ENCODE results near the gene BEX3. TPM values are rescaled to one million over a fixed set of nuclear protein-coding genes. Genes with fewer than 3 reads are reported as not detected.

Gene BEX3
- total RNA-seq = 100 to 1,000 TPM; 109 to 153 (median 122) TPM
- polyA plus RNA-seq = 10 to 100 TPM; 74.4 to 85.3 TPM
- long read RNA-seq, donor 1, transcript BEX3-201 (3 exons, 921 nt) = major isoform, 69 of 90 reads
- long read RNA-seq, donor 1, partial matches to known transcripts = 15 of 90 reads
- long read RNA-seq, donor 1, other reads (novel, unspliced or antisense) = 1 of 90 reads
- long read RNA-seq, donor 2, transcript BEX3-204 (3 exons, 913 nt) = minor isoform, 5 of 45 reads
- long read RNA-seq, donor 2, transcript BEX3-201 (3 exons, 921 nt) = major isoform, 31 of 45 reads
- long read RNA-seq, donor 2, partial matches to known transcripts = 1 of 45 reads
- long read RNA-seq, donor 2, other reads (novel, unspliced or antisense) = 7 of 45 reads
- long read RNA-seq, donor 3, transcript BEX3-204 (3 exons, 913 nt) = minor isoform, 5 of 55 reads
- long read RNA-seq, donor 3, transcript BEX3-201 (3 exons, 921 nt) = major isoform, 39 of 55 reads
- long read RNA-seq, donor 3, partial matches to known transcripts = 1 of 55 reads
- long read RNA-seq, donor 3, other reads (novel, unspliced or antisense) = 8 of 55 reads

GRCh38 chrX:103376118-103376978 is at the start of gene BEX3:
TSS of gene BEX3 (plus strand) at chrX:103376538. CDS start at chrX:103377522, 984 bp downstream.
- Histone ChIP-seq H3K4me3 (peak within 1 kb of the TSS; percentile 48 to 89 (median 72)), H3K9me3 (no peaks in the 10 kb centered on the region), H3K4me1 (peaks cover 0 to 6% (median 0%) of the 10 kb centered on the region in 12 donors), H3K27me3 (peaks cover 0 to 12% (median 0%) of the 10 kb centered on the region in 9 donors), H3K36me3 (peaks cover 0 to 9% (median 0%) of the 10 kb centered on the region in 9 donors), H3K27ac (peak within 1 kb of the TSS in 11 of 12 donors; percentile 52 to 88 (median 80))
- intact Hi-C loops (cut with DNase I) = no loop called here
- TF ChIP-seq POLR2A (IDR thresholded peaks at IDR 0.05) = peak in 1 of 2 donors; percentile 43
- TF ChIP-seq CTCF (IDR thresholded peaks at IDR 0.05) = no peak
- WGBS, 4 donors = 3 to 34% (median 15%) methylated on average over 36 to 62 of the region's 62 CpGs
- ATAC-seq (peak; percentile 73 to 93 (median 92)), DNase-seq (peak; percentile 35 to 64 (median 53))

DNA sequence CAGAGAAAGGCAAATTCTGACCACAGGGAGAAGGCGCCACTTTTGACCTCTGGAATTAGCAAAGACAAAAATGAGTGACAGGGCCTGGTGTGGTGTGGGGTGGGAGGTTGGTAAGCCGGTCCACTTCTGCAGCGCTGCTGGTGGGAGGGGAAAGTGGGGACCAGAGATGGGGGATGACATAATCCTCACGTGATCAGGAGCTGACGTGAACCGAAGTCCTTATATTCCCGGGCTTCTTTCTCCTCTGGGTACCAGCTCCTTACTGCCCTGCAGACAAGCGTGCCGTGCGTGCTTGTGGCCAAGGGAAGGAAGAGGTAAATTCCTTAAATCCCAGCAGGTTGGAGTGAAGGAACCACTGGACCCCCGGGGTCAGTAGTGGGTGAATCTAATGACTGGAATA is 46.3 kb upstream of the BEX3 start, which contains the start of gene TCEAL7:
TCEAL7 (plus strand) TSS at position 249 of the 400 bp plus-strand sequence. CDS start 1,165 bp downstream, outside the sequence.
- TF ChIP-seq CTCF (IDR thresholded peaks at IDR 0.05) (no peak), POLR2A (IDR thresholded peaks at IDR 0.05) (no peak)
- H3K4me3 ChIP-seq = peak within 1 kb of the TSS in 11 of 12 donors; percentile 8 to 63 (median 44)
- peak in 3 of 5 donors; percentile 29 to 39 (median 32) for DNase-seq
- peaks cover 0 to 50% (median 0%) of the 10 kb centered on the region in 9 donors for H3K27me3 ChIP-seq
- intact Hi-C loops (cut with DNase I) = no loop called here
- peaks cover 0 to 4% (median 0%) of the 10 kb centered on the region in 9 donors for H3K36me3 ChIP-seq
- H3K9me3 ChIP-seq = no peaks in the 10 kb centered on the region
- peaks cover 0 to 2% (median 0%) of the 10 kb centered on the region in 12 donors for H3K4me1 ChIP-seq
- H3K27ac ChIP-seq = peak within 1 kb of the TSS in 3 of 12 donors; percentile 38 to 55 (median 52)
- peak; percentile 41 to 87 (median 64) for ATAC-seq
- WGBS, 4 donors = 10 to 35% (median 27%) methylated on average over 10 to 11 of the region's 11 CpGs

DNA sequence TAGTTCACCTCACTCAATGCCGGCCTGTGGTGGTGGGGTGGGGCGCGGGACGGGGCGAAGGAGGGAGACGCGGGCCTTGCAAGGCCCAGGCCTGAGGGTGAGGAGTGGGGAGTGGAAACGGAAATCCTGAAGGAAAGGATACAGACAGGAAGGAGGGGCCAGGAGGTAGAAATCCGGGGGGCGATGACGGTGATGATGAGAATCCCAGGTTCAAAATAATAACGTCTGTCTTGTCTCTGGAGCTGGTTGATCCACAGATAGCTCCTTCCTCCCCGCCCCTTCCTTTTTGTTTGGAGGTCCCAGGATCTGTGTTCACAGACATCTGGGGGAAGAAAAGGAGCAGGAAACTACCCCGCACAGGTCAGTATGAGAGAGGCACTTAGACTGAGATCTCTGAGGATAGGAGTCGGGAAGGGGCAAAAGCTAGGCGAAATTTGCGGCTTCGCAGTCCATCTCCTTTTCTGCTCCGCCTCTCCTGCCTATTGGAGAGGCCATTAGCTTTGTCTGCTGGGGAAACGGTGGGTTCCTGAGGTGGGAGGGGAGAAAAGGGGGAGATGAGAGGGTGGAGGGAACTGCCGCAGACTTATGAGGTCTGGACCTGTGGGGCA is 45.6 kb upstream of the BEX3 start:
- Histone ChIP-seq H3K36me3 (peaks cover 0 to 4% (median 0%) of the 10 kb centered on the region in 9 donors), H3K27ac (peak overlapping the region in 2 of 12 donors; percentile 38 to 55), H3K9me3 (no peaks in the 10 kb centered on the region), H3K27me3 (peaks cover 0 to 49% (median 0%) of the 10 kb centered on the region in 9 donors), H3K4me1 (peaks cover 0 to 2% (median 0%) of the 10 kb centered on the region in 12 donors), H3K4me3 (peak overlapping the region in 11 of 12 donors; percentile 8 to 63 (median 44))
- intact Hi-C loops (cut with DNase I) = no loop called here
- ATAC-seq = peak in 2 of 4 donors; percentile 52 to 62
- no peak for TF ChIP-seq CTCF (IDR thresholded peaks at IDR 0.05)
- no peak for TF ChIP-seq POLR2A (IDR thresholded peaks at IDR 0.05)
- WGBS, 4 donors = 15 to 35% (median 25%) methylated on average over 21 of the region's 21 CpGs
- DNase-seq = no peak
